Suprapubic skin (tissue), 4 donors: Measurements from ENCODE around the gene ANKRD2.
"Not testable (repeated sequence)": the region's sequence is repeated elsewhere in the genome, so short reads cannot be mapped to it uniquely, and the experiment has no call there.

Experiments
- CTCF ChIP-seq, 2 donors: fragments of 200-600 bp in 1 of 2; fragments of 450-650 bp in 1 of 2; sonication (generic) in 1 of 2; IDR thresholded peaks; one replicate each; pipeline ENCODE4 v1.5.1; 2016 to 2019; ENCODE audit warnings: antibody characterized with exemption in 2 of 2, mild to moderate bottlenecking in 1 of 2, moderate library complexity in 1 of 2
- EP300 ChIP-seq: sonication (generic); formaldehyde crosslinking; IDR thresholded peaks from one replicate; pipeline ENCODE4 v1.6.1; 2017; ENCODE audit warnings: antibody characterized with exemption
- POLR2A ChIP-seq, 2 donors: fragments of 450-650 bp; IDR thresholded peaks; one replicate each; pipeline ENCODE4 v1.6.1; 2017; ENCODE audit warnings: antibody characterized with exemption in 2 of 2, mild to moderate bottlenecking in 2 of 2, moderate library complexity in 2 of 2
- POLR2AphosphoS5 ChIP-seq, 3 donors: sonication (generic); formaldehyde crosslinking; IDR thresholded peaks; one replicate each; pipeline ENCODE4 v1.6.1; 2017; ENCODE audit warnings: antibody characterized with exemption in 3 of 3

- not testable (repeated sequence) for TF ChIP-seq CTCF (IDR thresholded peaks at IDR 0.05); POLR2A (IDR thresholded peaks at IDR 0.05); EP300; POLR2AphosphoS5 (IDR thresholded peaks at IDR 0.05)
Measured at GRCh38 chr10:97528876-97529275, 43.7 kb upstream of the ANKRD2 start.
